Stimulated activated CD8-positive, alpha-beta memory T cell treated with anti-CD3 and anti-CD28 coated beads, Interleukin-15, amount 100 ng/mL, for 1 hour (primary cell): ENCODE data around the gene DSCAM.

Experiments used
- DNase-seq: peaks from one replicate; pipeline ENCODE4 v3.0.0-alpha.2; 2020; ENCODE audit warnings: low read depth

DSCAM gene

GRCh38 chr21:40770435-40771055, 76.4 kb downstream of the DSCAM start:
- DNase-seq: no peak

GRCh38 chr21:40769231-40769630, 77.7 kb downstream of the DSCAM start:
- no peak for DNase-seq

GRCh38 chr21:40768056-40768455, 78.9 kb downstream of the DSCAM start:
- no peak for DNase-seq

- no peak for DNase-seq
Observed at GRCh38 chr21:40766381-40766780, 80.6 kb downstream of the DSCAM start.

DNA sequence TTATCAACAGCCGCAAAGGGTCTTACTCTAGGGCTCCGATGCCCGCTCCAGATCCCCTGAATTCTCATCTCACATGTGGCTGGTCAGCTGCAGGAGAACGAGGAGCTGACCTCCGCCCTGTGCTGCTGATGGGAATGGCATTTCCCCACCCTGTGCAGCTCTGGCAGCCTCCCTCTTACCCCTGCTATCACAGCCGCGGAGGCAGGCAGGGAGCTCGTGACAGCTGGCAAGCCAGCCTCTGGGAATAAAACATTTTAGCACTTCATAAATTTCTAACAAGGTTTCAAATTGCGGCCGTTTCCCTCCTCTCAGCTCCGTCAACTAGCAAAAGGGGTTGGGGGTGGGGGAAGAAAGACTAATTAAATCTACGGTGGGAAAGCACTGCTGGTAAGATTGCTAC, 81.1 kb downstream of the DSCAM start:
- no peak for DNase-seq

- no peak for DNase-seq
Observed at GRCh38 chr21:40760821-40761220, 86.1 kb downstream of the DSCAM start.

DNA sequence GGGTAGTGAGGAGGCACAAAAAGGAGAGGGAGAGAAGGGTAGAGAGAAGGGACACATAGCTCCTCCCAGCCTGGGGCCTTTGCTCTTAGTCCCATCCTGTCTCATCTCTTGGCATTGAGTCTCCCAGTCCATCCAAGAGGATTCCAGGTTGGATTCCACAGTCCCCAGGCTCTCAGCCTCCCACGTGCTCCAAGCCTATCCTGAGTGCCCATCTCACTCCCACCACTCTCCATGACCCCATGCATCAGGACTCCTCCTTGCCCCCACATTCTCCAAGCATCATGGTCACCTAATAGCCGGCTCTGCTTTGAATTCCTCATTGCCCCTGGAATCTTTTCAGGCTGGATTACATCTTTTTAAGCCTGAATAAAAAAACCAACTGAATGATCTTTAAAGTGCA, 87.9 kb downstream of the DSCAM start:
- DNase-seq: no peak

DNA sequence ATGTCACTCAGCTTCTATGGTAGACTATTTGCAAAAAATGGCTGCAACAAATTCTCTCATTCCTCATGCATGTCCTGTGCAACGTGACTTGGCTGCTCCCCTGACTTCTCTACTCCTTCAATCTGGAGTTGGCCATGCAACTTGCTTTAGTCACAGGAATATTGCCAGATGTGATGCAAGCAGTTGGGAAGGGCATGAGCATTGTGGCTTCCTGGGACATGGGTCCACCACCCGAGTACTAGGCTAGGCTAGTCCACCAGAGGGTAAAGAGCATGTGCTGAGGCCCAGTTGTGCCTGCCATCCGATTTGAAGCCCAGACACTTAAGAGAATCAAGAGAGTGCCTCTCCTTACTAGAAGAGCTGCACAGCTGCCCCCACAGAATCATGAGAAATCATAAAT, 89.6 kb downstream of the DSCAM start:
- DNase-seq: no peak

DNA sequence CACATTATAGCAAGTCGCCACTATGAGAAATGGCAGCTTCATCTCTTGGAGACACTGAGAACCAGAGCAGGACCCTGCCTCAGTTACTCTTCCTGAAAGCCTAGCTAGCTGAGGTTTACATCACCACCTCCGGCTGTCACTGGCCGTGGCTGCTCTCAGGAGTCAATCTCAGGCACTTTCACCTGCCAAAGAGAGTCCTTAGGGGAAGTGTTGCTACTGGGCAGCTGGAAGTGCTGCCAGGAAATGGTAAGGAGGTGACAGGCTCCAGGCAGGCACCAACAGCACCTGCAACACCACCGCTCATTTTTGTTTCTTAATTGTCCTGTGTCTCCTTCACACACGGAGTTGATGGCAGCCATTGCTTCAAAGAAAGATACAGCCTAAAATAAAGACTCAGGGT, 92.5 kb downstream of the DSCAM start:
- no peak for DNase-seq

DNA sequence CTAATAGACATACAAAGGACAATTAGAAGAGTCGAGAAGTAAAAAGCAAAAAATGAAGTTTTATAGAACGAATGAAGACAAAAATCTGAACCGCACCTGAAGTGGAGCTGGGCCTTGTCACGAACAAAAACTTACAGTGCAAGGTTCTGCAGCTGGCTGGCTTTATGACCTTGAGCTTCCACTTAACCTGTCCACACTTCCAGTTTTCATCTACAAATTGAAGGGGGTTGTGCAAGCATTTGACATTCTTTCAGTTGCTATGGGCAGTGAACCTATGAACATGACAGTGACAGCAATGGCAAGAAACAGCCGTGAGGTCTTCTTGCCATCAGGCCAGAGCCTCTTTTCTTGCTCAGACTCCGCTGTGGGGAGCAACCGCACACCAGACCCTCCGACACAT, 93.2 kb downstream of the DSCAM start:
- DNase-seq: no peak

DNA sequence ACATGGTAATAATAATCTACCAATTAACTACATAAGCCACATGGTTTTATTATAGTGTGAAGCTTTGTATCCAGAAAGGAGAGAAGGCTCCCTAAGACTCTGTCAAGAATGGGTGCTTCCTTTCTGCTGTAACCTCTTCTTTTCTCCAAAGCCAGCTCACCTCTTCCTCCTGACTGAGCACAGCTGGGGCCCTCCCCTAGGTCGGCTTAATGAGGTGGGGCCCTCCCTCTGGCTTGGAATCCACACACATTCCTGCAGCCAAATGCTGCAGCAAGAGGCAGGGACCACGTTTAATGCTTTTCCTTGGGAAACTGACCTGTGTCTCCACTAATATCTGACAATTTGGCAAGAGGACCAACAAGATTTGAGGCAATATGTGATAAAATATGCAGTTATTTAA, 94.8 kb downstream of the DSCAM start:
- DNase-seq: no peak

DNA sequence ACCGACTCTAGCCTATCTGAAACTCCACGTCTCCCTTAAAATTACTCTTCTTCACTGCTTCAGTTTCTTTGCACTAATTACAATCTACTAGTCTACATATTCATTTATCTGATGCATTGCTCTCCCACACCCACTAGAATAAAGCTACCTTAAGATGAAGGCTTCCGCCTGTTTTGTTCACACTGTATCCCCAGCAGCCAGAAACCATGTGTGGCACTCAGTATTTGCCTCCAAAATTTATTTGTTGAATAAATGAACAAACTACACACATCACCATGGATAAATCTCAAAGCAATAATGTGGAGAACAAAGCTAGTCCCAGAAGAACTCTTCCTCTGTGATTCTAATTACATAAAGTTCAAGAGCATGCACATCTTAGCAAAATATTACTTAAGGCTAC, 95.7 kb downstream of the DSCAM start:
- no peak for DNase-seq

DNA sequence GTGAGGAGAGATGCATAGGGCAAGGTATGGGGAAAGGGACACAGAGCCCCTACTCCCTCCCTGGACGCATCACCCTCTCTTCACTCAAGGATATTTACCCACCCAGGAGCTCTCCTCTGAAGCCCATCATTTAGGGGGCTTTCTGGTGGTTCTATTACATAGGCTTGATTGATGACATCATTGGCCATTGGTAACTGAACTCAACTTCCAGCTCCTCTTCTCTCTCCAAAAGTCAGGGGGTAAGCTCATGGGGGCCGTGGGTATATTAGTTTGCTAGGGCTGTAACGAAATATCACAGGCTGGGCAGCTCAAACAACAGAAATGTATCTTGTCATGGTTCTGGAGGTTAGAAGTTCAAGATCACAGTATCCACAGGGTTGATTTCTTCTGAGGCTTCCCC, 110.8 kb downstream of the DSCAM start:
- no peak for DNase-seq

DNA sequence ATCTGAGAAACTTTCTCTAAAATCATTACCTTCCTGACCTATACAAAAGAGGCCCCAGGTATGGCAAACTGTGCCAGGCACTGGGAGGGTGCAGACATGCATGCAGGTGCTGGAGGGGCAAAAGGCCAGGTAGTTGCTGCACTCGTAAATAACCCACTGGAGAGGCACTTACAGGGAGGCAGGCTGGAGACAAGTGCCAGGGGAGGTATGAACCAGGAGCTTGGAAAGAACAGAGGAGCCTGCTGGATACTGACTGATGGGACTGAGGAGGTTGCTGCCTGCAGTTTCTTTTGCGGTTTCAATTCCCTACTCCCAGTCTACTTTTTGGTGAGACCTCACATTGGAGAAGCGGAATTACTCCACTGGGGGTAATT, 113.9 kb downstream of the DSCAM start:
- DNase-seq: no peak

- no peak for DNase-seq
Observed at GRCh38 chr21:40732253-40733023, 114.5 kb downstream of the DSCAM start.

DNA sequence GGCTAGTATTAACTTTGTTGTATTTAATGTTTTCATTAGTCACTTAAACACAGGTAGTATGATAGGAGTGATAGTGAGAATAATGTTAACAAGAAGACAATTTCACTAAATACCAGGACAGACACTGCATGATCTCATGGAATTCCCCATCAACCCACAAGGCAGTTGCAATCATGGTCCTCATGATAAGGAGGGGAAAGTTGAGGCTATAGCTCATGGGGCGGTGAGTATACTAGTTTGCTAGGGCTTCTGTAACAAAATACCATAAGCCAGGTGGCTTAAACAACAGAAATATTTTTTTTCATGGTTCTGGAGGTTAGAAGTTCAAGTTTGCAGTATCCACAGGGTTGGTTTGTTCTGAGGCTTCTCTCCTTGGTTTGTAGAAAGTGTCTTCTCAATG, 115.8 kb downstream of the DSCAM start:
- DNase-seq: no peak

GRCh38 chr21:40730426-40730800, 116.5 kb downstream of the DSCAM start:
- DNase-seq: no peak

DNA sequence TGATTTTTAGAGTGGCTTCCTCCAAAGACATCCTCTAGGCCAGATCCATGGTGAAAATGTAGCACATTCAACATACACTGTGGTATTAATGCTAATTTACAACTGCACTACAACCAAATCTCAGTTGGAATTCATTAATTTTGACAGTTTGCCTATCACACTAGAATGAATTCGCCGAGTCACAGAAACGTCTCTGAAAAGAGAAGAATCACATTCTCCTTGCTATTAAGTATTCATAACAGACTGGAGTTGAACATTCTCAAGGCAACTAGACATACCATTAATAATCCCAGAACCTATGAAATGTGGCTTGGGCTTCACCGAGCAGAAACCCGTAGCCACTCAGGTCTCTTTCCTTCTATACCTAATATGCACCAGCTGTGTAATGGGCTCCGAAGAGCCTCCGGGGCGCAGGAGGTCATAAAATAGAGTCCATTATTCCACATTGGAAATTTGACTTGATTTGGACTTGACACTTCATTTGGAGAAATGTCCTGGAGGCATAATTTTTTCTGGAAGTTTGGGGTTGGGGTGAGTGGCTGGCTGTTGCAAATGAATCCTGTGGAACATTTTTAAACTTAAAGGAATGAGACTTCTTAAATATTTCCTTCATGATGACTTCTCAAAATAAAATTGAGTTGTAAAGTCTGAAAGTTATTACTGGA, 117.1 kb downstream of the DSCAM start:
- no peak for DNase-seq

DNA sequence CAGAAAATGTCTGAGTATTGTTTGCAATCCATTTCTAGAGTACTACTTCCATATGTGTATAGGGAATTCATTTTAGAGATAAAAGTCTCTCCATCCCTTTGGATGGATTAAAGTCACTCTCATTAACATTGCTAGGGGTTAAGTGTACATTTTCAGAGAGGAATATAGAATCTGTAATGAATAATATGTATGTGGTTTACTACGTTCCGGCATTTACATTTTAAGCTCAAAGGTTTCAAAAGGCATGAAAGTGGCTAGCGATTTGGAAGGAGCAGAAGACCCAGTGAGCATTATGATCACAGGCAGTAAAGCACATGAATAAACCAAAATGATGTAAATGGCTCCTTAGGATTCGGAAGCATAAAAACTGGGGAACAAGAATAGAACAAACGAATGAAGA, 123.0 kb downstream of the DSCAM start:
- no peak for DNase-seq

DNA sequence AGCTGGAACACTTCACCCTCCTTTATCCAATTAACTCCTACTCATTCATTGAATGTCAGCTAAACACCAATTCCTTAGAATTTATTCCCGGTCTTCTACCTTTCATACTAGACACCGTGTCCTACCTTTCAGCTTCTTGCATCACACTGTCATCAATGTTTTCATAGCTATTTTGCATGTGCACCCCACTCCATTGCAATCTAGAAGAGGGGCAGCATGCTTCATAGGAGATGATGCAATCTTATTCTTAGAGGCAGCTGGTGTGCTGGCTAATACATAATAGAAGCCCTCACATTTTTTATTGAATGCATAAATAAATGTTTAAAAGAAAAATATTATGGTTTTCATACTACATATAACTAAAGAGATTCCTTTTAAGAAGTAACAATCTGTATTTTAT, 123.6 kb downstream of the DSCAM start:
- no peak for DNase-seq

- no peak for DNase-seq
Observed at GRCh38 chr21:40719615-40720014, 127.3 kb downstream of the DSCAM start.

DNA sequence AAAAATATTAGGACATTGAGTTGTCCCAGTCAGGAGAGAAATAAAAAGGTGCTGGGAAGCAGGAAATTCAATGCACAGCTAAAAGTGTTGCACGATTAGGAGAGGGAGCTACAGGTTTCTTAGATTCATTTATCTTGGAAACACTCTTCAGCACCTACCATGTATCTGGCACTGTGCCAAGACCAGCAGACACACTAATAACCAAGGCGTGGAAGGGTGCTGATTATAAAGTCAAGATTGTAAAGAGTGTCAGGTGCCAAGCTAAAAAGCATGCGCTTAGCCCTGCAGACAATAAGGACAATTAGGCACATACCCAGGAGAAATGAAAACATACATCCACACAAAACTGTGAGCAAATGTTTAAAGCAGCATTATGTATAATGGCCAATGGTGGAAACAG, 129.9 kb downstream of the DSCAM start:
- no peak for DNase-seq

- no peak for DNase-seq
Observed at GRCh38 chr21:40714536-40714935, 132.4 kb downstream of the DSCAM start.
